GM19035 (cell line): Measurements from ENCODE around the gene PITPNM1.

Experiments
- ATAC-seq: cut with Tn5 transposase; IDR thresholded peaks from one replicate; pipeline ENCODE4 v1.9.1; 2021; ENCODE audit not compliant: unreplicated experiment

The PITPNM1 gene

GRCh38 chr11:67504005-67504949, 886 bp downstream of the PITPNM1 start:
- ATAC-seq = no peak

GRCh38 chr11:67503119-67504004, 1.8 kb downstream of the PITPNM1 start:
- no peak for ATAC-seq

DNA sequence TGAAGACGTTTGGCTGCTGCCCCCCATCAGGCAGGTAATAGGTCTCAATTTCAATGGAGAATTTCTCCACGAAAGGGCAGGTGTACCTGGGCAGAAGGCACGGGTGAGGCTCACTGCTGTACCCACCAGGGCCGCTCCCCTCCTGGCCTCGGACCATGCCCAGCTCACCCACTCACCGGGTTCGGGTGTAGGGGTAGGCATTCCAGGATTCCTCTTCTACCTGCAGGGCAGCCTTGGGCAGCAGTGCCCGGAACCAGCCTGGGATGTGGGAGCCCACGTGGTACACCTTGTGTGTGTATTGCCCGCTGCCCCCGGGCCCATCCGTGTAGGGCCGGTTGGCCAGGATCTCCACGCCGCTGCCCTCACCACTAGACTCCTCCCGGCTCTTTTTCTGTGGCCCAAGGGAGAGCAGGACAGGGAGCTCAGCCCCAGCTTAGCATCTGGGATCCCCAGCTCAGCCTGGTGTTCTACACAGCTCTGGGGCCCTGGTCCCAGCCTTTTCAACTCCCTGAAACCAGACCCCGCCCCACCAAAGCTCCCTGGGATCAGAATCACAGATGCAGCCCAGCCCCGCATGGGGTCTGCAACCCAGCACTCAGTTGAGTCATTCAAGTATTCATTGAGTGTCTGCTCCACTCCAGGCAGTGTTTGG, 2.7 kb downstream of the PITPNM1 start:
- no peak for ATAC-seq

GRCh38 chr11:67501854-67502253, 3.3 kb downstream of the PITPNM1 start:
- ATAC-seq = no peak

GRCh38 chr11:67500831-67501715, 4.1 kb downstream of the PITPNM1 start:
- ATAC-seq = no peak

- ATAC-seq = no peak
Observed at GRCh38 chr11:67500484-67500821, 4.7 kb downstream of the PITPNM1 start.

DNA sequence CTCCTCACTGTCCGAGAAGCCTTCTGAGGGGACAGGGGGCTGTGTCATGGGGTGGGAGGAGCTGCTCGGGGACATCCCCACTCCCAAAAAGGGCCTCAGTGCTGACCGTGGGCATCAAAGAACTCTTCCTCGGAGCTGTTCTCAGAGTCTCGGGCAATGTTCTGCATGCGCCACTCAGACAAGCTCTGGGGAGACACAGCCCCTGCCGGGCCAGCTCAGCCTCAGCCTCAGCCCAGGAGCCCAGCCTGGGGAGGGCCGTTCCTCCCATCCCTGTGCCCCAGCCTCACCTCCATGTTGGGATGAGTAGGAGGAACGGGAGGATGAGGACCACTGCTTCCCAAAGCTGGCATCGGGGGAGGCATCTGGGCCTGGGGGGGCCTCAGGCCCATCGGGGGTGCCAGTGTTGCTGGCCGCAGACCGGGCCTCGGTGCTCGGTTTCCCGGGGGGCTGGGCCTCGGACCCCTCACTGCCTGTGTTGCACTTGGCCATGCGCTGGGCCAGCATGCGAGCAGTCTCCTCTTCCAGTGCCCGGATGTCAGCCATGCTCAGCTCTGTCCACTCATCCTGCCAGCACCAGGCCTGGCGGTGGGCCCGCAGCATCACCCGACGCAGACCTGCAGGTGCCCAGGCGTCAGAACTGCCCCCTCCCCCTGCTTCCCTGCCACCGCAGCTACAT, 5.2 kb downstream of the PITPNM1 start:
- ATAC-seq = no peak

- no peak for ATAC-seq
Observed at GRCh38 chr11:67498544-67498972, 6.6 kb downstream of the PITPNM1 start.

DNA sequence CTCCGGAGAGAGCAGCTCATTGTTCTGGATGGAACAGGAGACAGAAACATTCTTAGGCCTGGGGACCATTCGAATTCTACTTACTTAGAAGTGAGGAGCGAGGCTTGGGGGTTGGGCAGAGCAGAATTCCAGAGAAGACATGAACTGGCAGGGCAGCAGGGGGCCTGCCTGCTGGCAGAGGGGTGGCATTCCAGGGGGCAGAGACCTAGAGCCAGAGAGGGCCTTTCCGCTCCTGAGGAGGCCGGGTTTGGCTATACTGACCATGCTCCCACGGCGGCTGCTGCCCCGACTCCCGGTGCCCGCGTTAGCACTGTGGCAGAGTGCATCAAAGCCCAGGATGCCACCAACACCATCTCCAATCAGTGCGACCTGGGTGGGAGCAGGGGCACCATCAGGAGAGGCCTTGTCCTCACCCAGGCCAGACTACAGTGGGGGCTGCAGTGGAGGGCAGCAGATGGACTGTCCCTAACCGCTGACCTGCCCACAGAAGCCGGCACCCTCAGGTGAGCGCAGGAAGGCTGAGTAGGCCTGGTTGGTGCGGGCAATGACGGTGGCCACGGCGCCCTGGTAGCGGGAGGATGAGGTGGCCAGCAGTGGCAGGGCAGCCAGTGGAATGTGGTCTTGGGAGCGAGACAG, 7.4 kb downstream of the PITPNM1 start:
- no peak for ATAC-seq

DNA sequence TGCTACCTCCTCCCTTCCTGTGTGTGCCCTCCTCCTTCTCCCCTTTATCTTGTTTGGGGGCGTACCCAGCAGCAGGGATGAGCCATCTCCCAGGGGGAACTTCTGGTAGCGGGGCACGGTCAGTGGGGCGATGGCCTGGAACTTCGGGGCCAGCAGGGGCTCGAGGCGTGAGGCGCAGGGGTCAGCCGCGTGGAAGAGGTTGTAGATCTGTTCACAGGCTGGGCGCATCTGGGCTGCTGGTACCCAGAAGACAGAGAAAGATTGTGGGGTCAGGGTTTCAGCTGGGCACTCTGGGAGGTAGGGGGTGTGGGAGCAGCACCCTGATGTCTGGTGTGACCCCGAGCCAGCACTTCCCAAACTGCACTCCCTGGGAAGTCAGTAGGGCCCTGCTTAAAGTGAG, 9.1 kb downstream of the PITPNM1 start:
- ATAC-seq = no peak

DNA sequence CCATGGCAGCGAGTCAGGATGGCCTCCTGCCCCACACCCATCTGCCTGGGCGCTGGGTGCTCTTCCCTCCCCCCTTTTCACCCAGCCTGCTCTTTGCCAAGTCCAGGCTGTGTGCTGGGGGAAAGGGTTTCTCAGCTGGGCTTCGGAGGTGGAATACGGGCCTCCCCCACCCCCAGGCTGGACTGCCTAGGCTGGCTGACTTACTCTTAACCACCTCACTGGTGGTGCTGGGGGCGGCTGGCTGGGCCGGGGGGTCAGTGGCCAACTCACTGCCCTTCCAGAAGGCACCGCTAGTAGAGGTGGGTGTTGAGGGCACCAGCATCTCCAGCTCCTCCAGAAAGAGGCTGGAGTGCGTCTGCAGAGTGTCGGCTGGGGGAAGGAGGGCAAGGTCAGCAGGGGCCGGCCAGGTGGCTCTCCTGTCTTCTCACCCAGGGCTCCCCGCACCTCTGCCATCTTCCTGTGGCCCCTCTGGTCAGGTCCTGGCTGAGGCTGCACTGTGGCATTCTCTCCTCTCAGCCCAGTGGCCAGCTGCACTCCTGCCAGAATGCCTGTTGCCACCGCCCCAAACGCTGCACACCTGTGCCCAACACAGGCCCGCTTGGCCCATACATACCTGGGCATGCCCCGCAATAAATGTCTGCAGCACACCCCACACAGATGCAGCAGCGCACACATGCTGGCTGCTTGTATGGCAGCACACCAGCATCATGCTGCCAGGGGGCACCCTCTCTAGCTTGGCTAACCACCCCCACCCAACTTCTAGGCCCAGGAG, 9.7 kb downstream of the PITPNM1 start:
- no peak for ATAC-seq

- ATAC-seq = no peak
Observed at GRCh38 chr11:67494371-67495233, 10.6 kb downstream of the PITPNM1 start.

DNA sequence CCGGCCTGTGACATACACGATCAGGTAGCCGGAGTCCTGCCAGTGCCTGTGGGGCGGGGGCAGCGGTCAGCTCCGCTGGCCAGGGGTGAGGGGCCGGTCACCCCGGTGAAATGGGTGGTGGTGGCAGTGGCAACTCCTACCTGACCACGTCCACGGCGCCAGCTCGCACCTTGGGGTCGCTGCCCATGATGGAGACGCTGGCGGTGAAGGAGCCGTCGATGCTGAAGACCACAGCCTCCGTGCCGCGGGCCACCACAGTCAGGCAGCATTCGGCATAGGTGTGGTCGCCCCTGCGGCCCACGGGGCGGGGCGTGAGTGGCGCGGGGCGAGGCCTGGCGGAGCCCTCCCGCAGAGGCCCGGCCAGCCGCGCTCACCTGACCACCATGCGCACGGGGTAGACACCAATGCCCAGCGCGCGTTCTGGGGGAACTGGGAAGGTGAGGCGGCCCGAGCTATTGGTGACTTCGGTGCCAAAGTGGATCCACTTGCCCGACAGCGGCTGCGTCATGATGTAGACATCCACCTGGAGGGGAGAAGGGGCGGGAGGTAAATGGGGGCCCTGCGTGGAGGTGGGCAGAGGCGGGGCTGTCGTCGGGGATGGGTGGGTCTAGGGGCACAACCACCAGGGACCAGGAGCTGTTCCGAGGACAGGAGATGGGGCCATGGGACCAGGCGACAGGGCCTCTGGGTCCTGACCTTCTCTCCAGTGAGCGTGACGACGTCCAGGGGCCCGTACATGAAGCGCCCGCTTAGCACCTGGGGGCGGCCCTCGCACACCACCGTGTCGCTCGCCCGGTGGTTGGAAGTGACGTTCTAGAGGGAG, 11.4 kb downstream of the PITPNM1 start:
- ATAC-seq = no peak

DNA sequence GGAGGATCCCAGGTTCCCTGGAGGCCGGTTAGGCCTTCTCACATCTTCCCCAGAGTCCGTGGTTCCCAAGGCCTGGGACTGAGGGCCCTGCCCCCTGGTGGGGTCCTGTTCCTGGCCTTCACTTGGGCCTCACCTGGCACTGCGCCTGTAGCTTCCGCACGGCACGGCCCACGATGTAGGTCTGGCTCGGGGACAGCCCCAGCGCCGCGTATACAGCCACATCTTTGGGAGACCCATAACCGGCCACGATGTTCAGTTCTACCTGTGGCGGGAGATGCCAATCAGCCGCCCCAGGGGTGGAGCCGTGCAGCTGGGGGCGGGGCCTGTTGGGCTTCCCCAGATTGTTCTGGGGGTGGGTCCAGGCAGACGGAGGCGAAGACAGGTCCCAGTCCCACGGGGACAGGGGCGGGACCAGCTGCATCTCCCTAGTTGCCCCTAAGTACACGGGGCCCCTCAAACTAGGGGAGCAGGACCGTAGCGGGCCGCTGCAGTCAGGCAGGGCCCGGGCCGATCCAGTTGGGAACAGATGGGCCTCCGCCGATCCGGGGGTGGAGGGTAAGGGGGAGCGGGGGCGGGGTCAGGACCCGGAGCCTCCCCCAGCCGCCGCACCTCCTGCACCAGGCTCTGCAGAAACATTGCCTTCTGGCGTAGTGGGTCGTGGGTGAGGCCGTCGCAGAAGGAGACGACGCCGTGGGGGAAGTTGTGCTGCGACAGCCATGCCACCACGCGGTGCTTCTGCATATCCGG, 12.2 kb downstream of the PITPNM1 start:
- no peak for ATAC-seq

- no peak for ATAC-seq
Observed at GRCh38 chr11:67492069-67492727, 13.0 kb downstream of the PITPNM1 start.
